IMR-90 (cell line): ENCODE results near the gene LAMA2. TPM values are rescaled to one million over a fixed set of nuclear protein-coding genes. Genes with fewer than 3 reads are reported as not detected.

Source experiments
- ATAC-seq: fragments of 200-7000 bp; cut with Tn5 transposase; 2 replicates; pipeline ENCODE4 v1.9.1; 2020; ENCODE audit warnings: low read depth, mild to moderate bottlenecking, moderate library complexity
- BruUV-seq: library from RNA; stranded (reverse); fragments of 400-500 nt; replicated peaks from 2 replicates; lab custom pipeline; 2021; lab: Mats Ljungman, UMichigan
- CTCF ChIA-PET: fragments of 300-600 bp; formaldehyde crosslinking; extraction: SDS; loops from one replicate; lab custom pipeline; 2021; ENCODE audit warnings: antibody characterized with exemption; lab: Yijun Ruan, JAX
- POLR2A ChIA-PET: fragments of 300-600 bp; sonication (Branson Sonifier 250); formaldehyde crosslinking; loops from one replicate; lab custom pipeline; 2022; ENCODE audit warnings: antibody characterized with exemption; ENCODE audit not compliant: unreplicated experiment; lab: Charles Lee
- DNase-seq: peaks from one replicate; pipeline ENCODE4 v3.0.0; 2013
- H2AFZ ChIP-seq: replicated peaks from 2 replicates; pipeline ENCODE3; 2013; ENCODE audit warnings: low read length, mild to moderate bottlenecking; ENCODE audit not compliant: poor library complexity
- H2AK5ac ChIP-seq: 2 replicates; pipeline ENCODE4 v1.6.1; 2013; ENCODE audit warnings: low read depth, low read length, inconsistent platforms
- H2AK9ac ChIP-seq: replicated peaks from 2 replicates; pipeline ENCODE3; 2013; ENCODE audit warnings: mild to moderate bottlenecking, low read depth, low read length, moderate library complexity; ENCODE audit not compliant: poor library complexity
- H2BK120ac ChIP-seq: 2 replicates; pipeline ENCODE4 v1.6.1; 2013; ENCODE audit warnings: low read depth, low read length, inconsistent platforms
- H2BK15ac ChIP-seq: 3 replicates; pipeline ENCODE4 v1.6.1; 2013; ENCODE audit warnings: low read depth, low read length, inconsistent platforms
- H2BK20ac ChIP-seq: 2 replicates; pipeline ENCODE4 v1.6.1; 2013; ENCODE audit warnings: low read depth, mild to moderate bottlenecking, inconsistent platforms, low read length, moderate library complexity
- H2BK5ac ChIP-seq: 2 replicates; pipeline ENCODE4 v1.6.1; 2013; ENCODE audit warnings: mild to moderate bottlenecking, low read depth, low read length, inconsistent platforms; ENCODE audit not compliant: poor library complexity, severe bottlenecking
- H3K14ac ChIP-seq: replicated peaks from 2 replicates; pipeline ENCODE4 v1.6.1; 2013; ENCODE audit warnings: low read depth, low read length, inconsistent platforms
- H3K18ac ChIP-seq: 2 replicates; pipeline ENCODE4 v1.6.1; 2013; ENCODE audit warnings: low read depth, low read length, control low read depth
- H3K23ac ChIP-seq: 2 replicates; pipeline ENCODE4 v1.6.1; 2013; ENCODE audit warnings: low read depth, low read length, inconsistent platforms
- H3K27ac ChIP-seq: 2 replicates; pipeline ENCODE4 v1.5.1; 2013; ENCODE audit warnings: mild to moderate bottlenecking, control low read depth, low read length; ENCODE audit not compliant: insufficient read depth
- H3K27me3 ChIP-seq: 2 replicates; pipeline ENCODE4 v1.6.1; 2013; ENCODE audit warnings: low read length; ENCODE audit not compliant: control insufficient read depth, insufficient read depth
- H3K36me3 ChIP-seq: 2 replicates; pipeline ENCODE4 v1.6.1; 2013; ENCODE audit warnings: low read length, mixed read lengths; ENCODE audit not compliant: control insufficient read depth, insufficient read depth
- H3K4ac ChIP-seq: 2 replicates; pipeline ENCODE4 v1.6.1; 2013; ENCODE audit warnings: low read depth, low read length, inconsistent platforms
- H3K4me1 ChIP-seq: 2 replicates; pipeline ENCODE4 v1.6.1; 2013; ENCODE audit warnings: low read length, mixed read lengths; ENCODE audit not compliant: control insufficient read depth, insufficient read depth
- H3K4me2 ChIP-seq: 2 replicates; pipeline ENCODE4 v1.6.1; 2013; ENCODE audit warnings: low read depth, mild to moderate bottlenecking, control low read depth, low read length, moderate library complexity
- H3K4me3 ChIP-seq: 2 replicates; pipeline ENCODE4 v1.5.1; 2013; ENCODE audit warnings: low read depth, mild to moderate bottlenecking, control low read depth, low read length, moderate library complexity; ENCODE audit not compliant: insufficient read depth
- H3K56ac ChIP-seq: 2 replicates; pipeline ENCODE4 v1.6.1; 2013; ENCODE audit warnings: low read length, inconsistent platforms; ENCODE audit not compliant: insufficient read depth; ENCODE audit errors: extremely low read depth
- H3K79me1 ChIP-seq, 2 experiments: 2 replicates each; pipeline ENCODE4 v1.6.1; 2013; ENCODE audit warnings: low read length in 2 of 2, inconsistent platforms in 1 of 2, low read depth in 1 of 2
- H3K9ac ChIP-seq: 2 replicates; pipeline ENCODE4 v1.6.1; 2013; ENCODE audit warnings: low read depth, low read length, control low read depth
- H3K9me1 ChIP-seq: 2 replicates; pipeline ENCODE4 v1.6.1; 2013; ENCODE audit warnings: low read length, inconsistent platforms; ENCODE audit not compliant: insufficient read depth
- H3K9me3 ChIP-seq: 2 replicates; pipeline ENCODE4 v1.6.1; 2013; ENCODE audit warnings: low read length; ENCODE audit not compliant: control insufficient read depth, insufficient read depth
- H4K20me1 ChIP-seq: 2 replicates; pipeline ENCODE4 v1.6.1; 2013; ENCODE audit warnings: low read length, inconsistent platforms; ENCODE audit not compliant: insufficient read depth
- H4K5ac ChIP-seq: 2 replicates; pipeline ENCODE4 v1.6.1; 2013; ENCODE audit warnings: mild to moderate bottlenecking, low read depth, low read length, control low read depth
- H4K8ac ChIP-seq, 2 experiments: 2 replicates each; pipeline ENCODE4 v1.6.1; 2013; ENCODE audit warnings: low read depth in 2 of 2, low read length in 2 of 2, control low read depth in 1 of 2, inconsistent platforms in 1 of 2
- H4K91ac ChIP-seq: 2 replicates; pipeline ENCODE4 v1.6.1; 2013; ENCODE audit warnings: low read depth, low read length, inconsistent platforms; ENCODE audit not compliant: insufficient read depth
- MAFK ChIP-seq: IDR thresholded peaks from 2 replicates; pipeline ENCODE4 v1.6.1; 2012; ENCODE audit warnings: low read depth, low read length, improper control_type of control experiment
- SMC3 ChIP-seq: fragments of 150-350 bp; IDR thresholded peaks from 2 replicates; pipeline ENCODE4 v1.6.1; 2016; ENCODE audit warnings: low read depth, mild to moderate bottlenecking, antibody characterized with exemption, low read length, moderate library complexity
- WGBS, 2 experiments: methylation state at CpG; one replicate each; pipeline versions ENCODE4 v1.1.5 to v1.1.7; 2013; ENCODE audit warnings: missing lambda C conversion rate in 2 of 2; ENCODE audit not compliant: insufficient read length in 1 of 2; ENCODE audit errors: extremely low coverage in 2 of 2; 5-methylcytosine and 5-hydroxymethylcytosine counted together
- dilution Hi-C: fragments of 300-500 bp; cut with HindIII; formaldehyde crosslinking; loops from one replicate; pipeline ENCODE4 v1.14.3; 2018; ENCODE audit warnings: low sequenced_read_pairs; ENCODE audit not compliant: unreplicated experiment
- in situ Hi-C: fragments of 300-500 bp; cut with MboI; formaldehyde crosslinking; loops from 3 replicates; pipeline ENCODE4 v1.14.3; 2019; ENCODE audit warnings: low sequenced_read_pairs, inconsistent platforms, mixed read lengths
- intact Hi-C: fragments of 100-400 bp; cut with micrococcal nuclease; formaldehyde crosslinking; loops from 2 replicates; pipeline ENCODE4 v1.10.0; 2022
- polyA plus RNA-seq, 3 experiments: library from polyadenylated mRNA; depleted of rRNA; stranded (reverse); fragments of >200 nt; gene quantifications; 2 replicates each; pipeline ENCODE4 v1.2.3, GENCODE V29; 2012; ENCODE audit warnings: low replicate concordance in 1 of 3
- total RNA-seq: library from RNA; depleted of rRNA; stranded (reverse); fragments of >200 nt; gene quantifications from 2 replicates; pipeline ENCODE4 v1.2.3, GENCODE V29; 2012

Gene LAMA2
- total and polyA plus RNA-seq, 2 of the 4 experiments (the other 2 are of a cell fraction), result 9.9 to 13.3 TPM

GRCh38 chr6:129411092-129411491 is 528.2 kb downstream of the LAMA2 start:
- no peak overlapping the region for H3K4me2 ChIP-seq
- CTCF ChIA-PET, result interaction anchor here (0.7 kb wide), 1 partner anchor 344 kb away, joined by 3 read pairs; no protein-coding TSS in a partner anchor

More at GRCh38 chr6:129411092-129411491, 528.2 kb downstream of the LAMA2 start:
- Histone ChIP-seq H3K36me3 (no peaks in the 10 kb centered on the region), H3K9ac (no peak overlapping the region), H3K18ac (no peak overlapping the region), H3K23ac (no peak overlapping the region), H4K20me1 (no peaks in the 10 kb centered on the region), H2AFZ (no peak overlapping the region), H3K9me3 (no peaks in the 10 kb centered on the region), H3K14ac (no peak overlapping the region), H4K5ac (no peak overlapping the region), H2AK9ac (no peak overlapping the region), H3K79me1 (no peaks in the 10 kb centered on the region), H3K27ac (no peak overlapping the region), H3K4me1 (no peaks in the 10 kb centered on the region), H3K9me1 (no peaks in the 10 kb centered on the region), H2BK120ac (no peak overlapping the region), H3K4me3 (no peak overlapping the region), H3K4ac (no peak overlapping the region), H2BK20ac (no peak overlapping the region), H2AK5ac (no peak overlapping the region), H2BK15ac (no peak overlapping the region), H3K27me3 (no peaks in the 10 kb centered on the region), H4K91ac (no peak overlapping the region), H4K8ac (no peak overlapping the region), H2BK5ac (no peak overlapping the region), H3K56ac (no peak overlapping the region)
- no peak for DNase-seq
- BruUV-seq, result no TSS peak
- dilution Hi-C loops, result no loop called here
- intact Hi-C loops, result no loop called here
- in situ Hi-C loops, result no loop called here
- POLR2A ChIA-PET, result no interaction called here
- WGBS, 2 experiments, result 100% methylated on average over 1 of the region's 1 CpG; no CpG with 5 or more reads in 1 of the 2 experiments
- ATAC-seq, result no peak
- peak; percentile 81 for TF ChIP-seq MAFK
- no peak for TF ChIP-seq SMC3
